ENCODE data around the gene FAM9A. TPM values are rescaled to one million over a fixed set of nuclear protein-coding genes. Genes with fewer than 3 reads are reported as not detected.
A peak's percentile ranks its signal among the peaks of the same experiment; 100 is the strongest.

Gene FAM9A
- total and polyA plus RNA-seq, 5 donors from 2014 or later: not detected

GRCh38 chrX:8748855-8749254 is 52.3 kb downstream of the FAM9A start:
- DNase-seq (peak in 2 of 3 donors; percentile 20 to 31), ATAC-seq (ENCODE audit: low read depth in 2 of 2) (no peak)
- H3K27me3 Mint-ChIP-seq: peaks cover 7% of the 10 kb centered on the region
- H3K9me3 ChIP-seq (ENCODE audit: control insufficient read depth in 2 of 2, low read length in 2 of 2): no peaks in the 10 kb centered on the region
- H3K4me1 Mint-ChIP-seq: peaks cover 0 to 4% (median 0%) of the 10 kb centered on the region in 4 donors
- no peak overlapping the region for H3K27ac Mint-ChIP-seq
- no peak overlapping the region for H3K27ac ChIP-seq (ENCODE audit: insufficient read depth, low read length, poor library complexity, severe bottlenecking)
- H3K27me3 ChIP-seq (ENCODE audit: control insufficient read depth, insufficient read depth, low read length): no peaks in the 10 kb centered on the region
- no peaks in the 10 kb centered on the region for H3K36me3 ChIP-seq (ENCODE audit: control insufficient read depth, insufficient read depth, low read length)
- no peaks in the 10 kb centered on the region for H3K4me1 ChIP-seq (ENCODE audit: control insufficient read depth, insufficient read depth, low read length, poor library complexity, severe bottlenecking)
- H3K9me3 Mint-ChIP-seq: peaks cover 0 to 1% (median 0%) of the 10 kb centered on the region in 7 donors
- no peaks in the 10 kb centered on the region for H3K36me3 Mint-ChIP-seq
- H3K4me3 ChIP-seq (ENCODE audit: low read depth, low read length): no peak overlapping the region
- H3K4me3 Mint-ChIP-seq: no peak overlapping the region

- H3K27ac Mint-ChIP-seq: no peak overlapping the region
- H3K27me3 Mint-ChIP-seq: no peaks in the 10 kb centered on the region
- Histone ChIP-seq H3K27me3 (ENCODE audit: control insufficient read depth, insufficient read depth, low read length) (no peaks in the 10 kb centered on the region), H3K4me1 (ENCODE audit: control insufficient read depth, insufficient read depth, low read length, poor library complexity, severe bottlenecking) (no peaks in the 10 kb centered on the region), H3K27ac (ENCODE audit: insufficient read depth, low read length, poor library complexity, severe bottlenecking) (no peak overlapping the region), H3K4me3 (ENCODE audit: low read depth, low read length) (no peak overlapping the region), H3K9me3 (ENCODE audit: control insufficient read depth in 2 of 2, low read length in 2 of 2) (no peaks in the 10 kb centered on the region), H3K36me3 (ENCODE audit: control insufficient read depth, insufficient read depth, low read length) (no peaks in the 10 kb centered on the region)
- DNase-seq (peak; percentile 17 to 56 (median 51)), ATAC-seq (ENCODE audit: low read depth in 2 of 2) (no peak)
- no peaks in the 10 kb centered on the region for H3K4me1 Mint-ChIP-seq
- no peaks in the 10 kb centered on the region for H3K36me3 Mint-ChIP-seq
- no peak overlapping the region for H3K4me3 Mint-ChIP-seq
- no peaks in the 10 kb centered on the region for H3K9me3 Mint-ChIP-seq
These were observed 58.0 kb downstream of the FAM9A start for GRCh38 chrX:8743126-8743732.

GRCh38 chrX:8741981-8742380 is 59.2 kb downstream of the FAM9A start:
- Histone ChIP-seq H3K9me3 (ENCODE audit: control insufficient read depth in 2 of 2, low read length in 2 of 2) (no peaks in the 10 kb centered on the region), H3K4me1 (ENCODE audit: control insufficient read depth, insufficient read depth, low read length, poor library complexity, severe bottlenecking) (no peaks in the 10 kb centered on the region), H3K36me3 (ENCODE audit: control insufficient read depth, insufficient read depth, low read length) (no peaks in the 10 kb centered on the region), H3K4me3 (ENCODE audit: low read depth, low read length) (no peak overlapping the region), H3K27me3 (ENCODE audit: control insufficient read depth, insufficient read depth, low read length) (no peaks in the 10 kb centered on the region), H3K27ac (ENCODE audit: insufficient read depth, low read length, poor library complexity, severe bottlenecking) (no peak overlapping the region)
- DNase-seq: no peak
- Mint-ChIP-seq H3K4me3 (no peak overlapping the region), H3K9me3 (no peaks in the 10 kb centered on the region), H3K27me3 (no peaks in the 10 kb centered on the region), H3K4me1 (no peaks in the 10 kb centered on the region), H3K27ac (no peak overlapping the region), H3K36me3 (no peaks in the 10 kb centered on the region)
- no peak for ATAC-seq (ENCODE audit: low read depth in 2 of 2)

Other genes with a start within 250 kb of the FAM9A start
- not detected for gene ANOS1, start 69.2 kb downstream of the FAM9A start, total RNA-seq
- not detected for gene ANOS1, start 69.2 kb downstream of the FAM9A start, polyA plus RNA-seq
- gene FAM9B, start 232.7 kb upstream of the FAM9A start, total RNA-seq: not detected
- gene FAM9B, start 232.7 kb upstream of the FAM9A start, polyA plus RNA-seq: not detected